ENCODE results near the gene MYOM3.
A peak's percentile ranks its signal among the peaks of the same experiment; 100 is the strongest.

The MYOM3 gene

DNA sequence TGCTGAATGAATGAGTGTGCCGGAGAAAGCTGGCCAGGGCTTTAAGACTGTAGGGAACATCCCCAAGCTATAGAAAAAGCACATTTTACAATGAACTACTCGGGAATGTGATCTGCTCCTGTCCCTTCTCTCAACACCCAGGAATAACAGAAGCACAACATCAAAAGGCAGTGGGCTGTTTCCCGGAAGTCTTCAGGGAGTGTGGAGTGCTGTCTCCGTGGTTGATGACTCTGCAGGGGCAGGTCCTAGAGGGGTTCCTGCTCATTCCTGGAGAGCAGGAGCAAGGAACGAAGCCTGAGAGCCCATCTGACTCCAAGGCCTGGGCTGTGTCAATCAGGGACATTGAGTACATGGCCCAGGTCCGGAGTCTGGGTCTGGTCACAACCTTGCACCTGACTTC lies 35.9 kb upstream of the MYOM3 start:
- in situ Hi-C loops (cut with HindIII; ENCODE audit: low pct_unique_long_range_greater_than_20kb, low sequenced_read_pairs): no loop called here
- no peak for DNase-seq (ENCODE audit: low read depth in 1 of 2, low spot score in 1 of 2)
- no peak for TF ChIP-seq JUND (IDR thresholded peaks at IDR 0.05; ENCODE audit: low read depth)

DNA sequence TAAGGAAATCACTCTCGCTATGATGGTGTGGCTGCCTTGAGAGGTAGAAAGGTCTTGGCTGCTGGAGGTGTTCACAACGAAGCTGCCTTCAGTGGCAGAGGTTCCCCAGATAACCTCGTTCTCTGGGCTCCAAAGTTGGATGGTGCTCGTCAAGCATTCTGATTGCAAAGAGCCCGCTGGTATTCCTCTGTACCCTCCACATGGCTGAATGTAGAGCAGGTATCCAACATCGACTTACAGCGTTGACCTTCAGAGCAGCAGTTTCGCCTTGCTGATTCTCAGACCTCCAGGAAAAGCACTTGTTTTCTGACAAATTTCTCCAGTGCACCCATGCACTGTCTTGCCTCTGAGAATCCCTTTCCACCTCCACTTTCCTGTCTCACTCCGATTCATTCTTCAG lies 35.3 kb upstream of the MYOM3 start:
- DNase-seq (ENCODE audit: low read depth in 1 of 2, low spot score in 1 of 2): no peak
- no peak for TF ChIP-seq JUND (IDR thresholded peaks at IDR 0.05; ENCODE audit: low read depth)
- in situ Hi-C loops (cut with HindIII; ENCODE audit: low pct_unique_long_range_greater_than_20kb, low sequenced_read_pairs): no loop called here

DNA sequence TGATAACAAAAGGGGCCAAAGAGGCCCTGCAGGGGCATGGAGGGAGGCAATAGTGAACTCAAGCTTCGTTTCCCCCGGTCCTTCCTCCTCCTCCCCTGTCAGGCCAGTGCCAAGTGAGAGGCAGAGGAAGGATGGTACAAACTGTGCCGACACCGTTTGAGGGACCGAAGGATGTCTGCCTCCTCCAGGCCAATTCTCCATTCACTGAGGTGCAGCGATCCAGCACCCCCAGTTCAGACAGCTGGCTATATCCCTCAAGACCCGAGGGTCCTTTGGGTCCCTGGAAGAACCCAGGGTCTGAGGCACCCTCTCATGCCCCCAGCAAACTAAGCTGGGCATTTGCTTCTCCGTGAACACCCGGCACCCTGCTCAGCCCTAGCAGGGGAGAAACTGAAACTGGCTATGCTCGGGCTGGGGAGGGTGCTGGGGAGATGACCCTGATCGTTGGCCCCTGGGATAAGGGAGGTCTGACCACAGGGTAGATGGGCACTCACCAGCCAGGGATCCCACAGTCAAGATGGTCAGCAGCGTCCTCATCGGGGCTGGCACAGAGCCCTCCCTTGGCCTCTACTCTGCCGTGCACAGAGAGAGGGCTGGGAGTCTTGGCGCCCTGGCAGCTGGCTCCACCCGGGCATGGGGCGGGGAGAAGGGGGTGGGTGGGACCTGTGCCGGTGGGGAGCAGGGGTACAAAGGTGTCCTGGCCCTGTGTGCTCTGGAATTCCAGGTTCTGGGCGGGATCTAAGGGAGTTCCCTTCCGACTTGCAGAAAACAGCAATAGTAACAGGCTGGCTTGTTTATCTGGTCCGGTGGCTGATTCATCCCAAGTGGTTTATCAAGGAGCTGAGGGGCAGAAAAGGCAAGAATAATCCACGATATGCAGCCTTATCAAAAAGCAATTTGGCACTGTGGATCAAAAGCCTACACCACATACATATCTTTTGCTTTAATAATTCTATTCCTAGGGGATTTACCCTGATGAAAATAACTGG lies 30.9 kb upstream of the MYOM3 start, which contains the start of gene IL22RA1:
IL22RA1 (minus strand) TSS at position 595 of the 989 bp plus-strand sequence; CDS start at position 537, 58 bp downstream.
- in situ Hi-C loops (cut with HindIII; ENCODE audit: low pct_unique_long_range_greater_than_20kb, low sequenced_read_pairs): no loop called here
- peak; percentile 14 to 18 for DNase-seq (ENCODE audit: low read depth in 1 of 2, low spot score in 1 of 2)
- TF ChIP-seq JUND (IDR thresholded peaks at IDR 0.05; ENCODE audit: low read depth): no peak

DNA sequence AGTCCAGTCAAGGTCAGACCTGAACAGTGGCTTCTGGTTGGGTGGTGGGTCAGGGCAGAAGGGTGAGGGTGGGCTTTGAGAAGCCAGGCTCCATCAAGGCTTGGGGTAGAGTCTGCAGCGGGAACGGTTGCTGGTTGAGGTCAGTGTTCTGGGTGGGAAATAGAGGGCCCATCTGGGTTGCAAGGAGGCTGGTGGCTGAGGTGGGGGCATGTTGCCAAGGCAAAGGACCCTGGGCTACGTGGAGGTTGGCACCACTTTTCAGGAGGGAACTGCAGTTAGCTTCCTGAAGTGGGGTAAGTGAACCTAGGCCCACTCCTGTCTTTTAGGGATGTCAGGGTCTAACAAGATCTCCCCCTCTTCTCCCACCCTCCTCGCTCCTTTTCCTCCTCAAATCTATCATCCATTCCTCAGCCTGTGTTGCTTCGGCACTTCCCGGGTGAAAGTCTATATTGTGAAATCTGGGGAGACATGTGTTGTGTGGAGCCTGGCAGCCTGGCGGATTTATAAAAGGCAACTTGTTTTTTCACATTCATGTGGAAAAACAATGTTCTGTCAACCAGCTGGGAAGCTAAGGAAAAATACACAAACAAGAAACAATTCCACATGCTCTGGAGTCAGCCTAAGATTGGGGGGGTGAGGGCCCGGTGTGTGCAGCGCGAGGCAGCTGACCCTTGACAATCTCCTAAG lies 29.5 kb upstream of the MYOM3 start:
- no peak for DNase-seq (ENCODE audit: low read depth in 1 of 2, low spot score in 1 of 2)
- in situ Hi-C loops (cut with HindIII; ENCODE audit: low pct_unique_long_range_greater_than_20kb, low sequenced_read_pairs): no loop called here
- TF ChIP-seq JUND (IDR thresholded peaks at IDR 0.05; ENCODE audit: low read depth): no peak

DNA sequence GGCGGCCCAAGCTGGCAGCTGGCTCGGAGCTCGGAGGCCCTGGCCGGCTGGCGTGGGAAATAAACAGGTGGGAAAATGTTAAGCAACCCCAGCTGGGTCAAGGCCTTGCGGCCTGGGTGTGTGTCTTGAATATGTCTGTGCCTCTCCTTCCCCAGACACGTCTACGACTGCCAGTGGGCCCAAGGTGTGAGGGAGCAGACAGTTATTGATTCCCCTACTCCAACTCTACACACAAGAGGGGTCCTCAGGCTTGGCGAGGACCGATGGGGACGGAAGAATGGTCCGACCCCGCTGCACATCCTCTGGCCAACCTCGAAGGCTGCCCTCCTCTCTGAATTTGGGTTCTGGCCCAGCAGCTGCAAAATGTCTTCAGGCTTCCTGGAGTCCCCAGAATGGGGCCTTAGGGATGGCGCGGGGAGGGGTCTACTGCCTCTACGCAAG lies 28.8 kb upstream of the MYOM3 start:
- no peak for DNase-seq (ENCODE audit: low read depth in 1 of 2, low spot score in 1 of 2)
- in situ Hi-C loops (cut with HindIII; ENCODE audit: low pct_unique_long_range_greater_than_20kb, low sequenced_read_pairs): no loop called here
- no peak for TF ChIP-seq JUND (IDR thresholded peaks at IDR 0.05; ENCODE audit: low read depth)

DNA sequence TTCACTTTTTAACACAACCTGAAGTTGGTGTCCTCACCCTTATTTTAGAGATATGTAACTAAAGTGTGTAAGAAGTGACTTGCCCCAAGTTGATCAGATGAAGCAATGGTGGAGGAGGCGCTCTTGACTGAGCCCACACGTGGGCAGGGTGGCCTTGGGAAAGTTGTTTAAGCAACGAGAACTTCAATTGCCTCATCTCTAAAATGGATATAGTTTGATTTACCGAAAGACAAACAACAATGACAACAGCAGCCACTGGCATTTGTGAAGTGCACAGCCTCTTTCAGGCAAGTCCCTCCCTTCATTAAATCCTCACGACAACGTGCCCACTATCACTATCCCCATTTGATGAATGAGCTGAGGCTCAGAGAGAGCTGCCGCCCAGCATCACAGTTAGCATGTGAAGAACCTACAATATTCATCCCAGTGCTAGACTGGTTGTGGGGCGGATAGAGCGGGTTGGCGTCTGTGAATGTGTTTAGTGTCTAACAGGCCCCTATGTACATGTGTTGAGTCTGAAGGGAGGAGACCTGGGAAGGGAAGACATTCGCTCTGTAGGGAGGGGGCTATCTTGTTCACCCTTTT lies 28.0 kb upstream of the MYOM3 start:
- no peak for DNase-seq (ENCODE audit: low read depth in 1 of 2, low spot score in 1 of 2)
- TF ChIP-seq JUND (IDR thresholded peaks at IDR 0.05; ENCODE audit: low read depth): no peak
- in situ Hi-C loops (cut with HindIII; ENCODE audit: low pct_unique_long_range_greater_than_20kb, low sequenced_read_pairs): no loop called here

DNA sequence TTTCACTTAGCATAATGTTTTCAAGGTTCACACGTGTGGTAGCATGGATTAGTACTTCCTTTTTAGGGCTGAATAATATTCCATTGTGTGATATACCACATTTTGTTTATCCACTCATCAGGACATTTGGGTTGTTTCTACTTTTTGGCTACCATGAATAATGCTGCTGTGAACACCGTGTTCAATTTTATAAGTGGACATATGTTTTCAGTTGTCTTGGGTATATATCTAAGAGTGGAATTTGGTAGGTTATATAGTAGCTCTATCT lies 27.2 kb upstream of the MYOM3 start:
- in situ Hi-C loops (cut with HindIII; ENCODE audit: low pct_unique_long_range_greater_than_20kb, low sequenced_read_pairs): no loop called here
- DNase-seq (ENCODE audit: low read depth in 1 of 2, low spot score in 1 of 2): no peak
- no peak for TF ChIP-seq JUND (IDR thresholded peaks at IDR 0.05; ENCODE audit: low read depth)

DNA sequence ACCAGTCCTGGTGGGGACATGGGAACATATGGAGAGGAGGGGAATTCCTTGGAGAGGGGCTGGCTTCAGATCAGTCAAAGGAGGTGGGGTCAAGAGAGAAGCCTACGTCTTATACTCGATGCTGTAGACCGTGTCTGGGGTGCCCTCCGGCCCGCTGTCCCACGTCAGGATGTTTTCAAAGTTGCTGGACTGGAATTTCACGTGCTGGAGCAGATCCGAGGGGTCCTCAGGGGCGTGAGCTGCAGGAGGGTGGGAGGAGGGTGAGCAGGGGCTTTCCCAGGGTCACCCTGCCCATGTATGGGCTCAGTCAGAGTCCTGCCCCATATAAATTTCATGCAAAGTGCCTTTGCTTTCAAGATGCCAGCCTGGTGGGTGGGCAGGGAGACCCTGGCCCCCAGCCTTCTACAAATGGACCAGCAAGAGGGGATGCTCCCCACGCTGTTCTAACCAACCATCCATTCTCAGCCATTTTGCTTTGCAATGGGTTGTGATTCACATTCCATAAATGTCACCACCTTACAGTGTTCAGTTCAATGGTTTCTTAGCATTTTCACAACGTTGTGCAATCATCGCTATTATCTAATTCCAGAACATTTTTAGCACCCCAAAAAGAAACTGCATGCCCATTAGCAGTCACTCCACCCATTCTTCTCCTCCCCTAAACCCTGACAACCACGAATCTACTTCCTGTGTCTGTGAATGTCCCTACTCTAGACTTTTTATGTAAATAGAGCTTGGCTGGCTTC lies 26.7 kb upstream of the MYOM3 start:
- in situ Hi-C loops (cut with HindIII; ENCODE audit: low pct_unique_long_range_greater_than_20kb, low sequenced_read_pairs): no loop called here
- no peak for DNase-seq (ENCODE audit: low read depth in 1 of 2, low spot score in 1 of 2)
- no peak for TF ChIP-seq JUND (IDR thresholded peaks at IDR 0.05; ENCODE audit: low read depth)

DNA sequence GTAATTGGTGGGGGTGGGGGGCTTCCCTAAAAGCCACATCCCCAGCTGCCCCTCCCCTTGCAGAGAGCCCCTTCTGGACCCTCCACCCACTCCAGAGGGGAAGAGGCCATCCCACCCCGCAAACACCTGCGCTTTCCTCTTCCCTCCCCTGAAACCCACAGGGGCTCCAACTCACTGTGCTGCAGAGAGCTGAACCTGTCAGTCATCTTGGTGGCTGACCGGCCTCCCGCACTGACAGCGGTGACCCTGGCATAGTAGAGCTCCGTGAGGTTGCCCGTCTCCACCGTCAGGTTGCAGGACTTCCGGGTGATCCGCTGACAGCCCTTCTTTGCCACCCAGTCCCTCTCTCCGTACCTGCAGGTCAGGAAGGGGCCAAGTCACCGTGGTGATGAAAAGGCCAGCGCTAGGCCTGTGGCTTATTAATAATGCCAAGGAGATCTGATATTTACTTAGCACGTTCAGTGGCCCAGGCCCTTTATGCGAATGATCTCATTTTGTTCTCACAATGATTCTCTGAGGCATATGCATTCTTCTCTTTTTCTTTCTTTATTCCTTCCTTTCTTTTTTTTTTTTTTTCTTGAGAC lies 25.1 kb upstream of the MYOM3 start:
- no peak for DNase-seq (ENCODE audit: low read depth in 1 of 2, low spot score in 1 of 2)
- TF ChIP-seq JUND (IDR thresholded peaks at IDR 0.05; ENCODE audit: low read depth): no peak
- in situ Hi-C loops (cut with HindIII; ENCODE audit: low pct_unique_long_range_greater_than_20kb, low sequenced_read_pairs): no loop called here

DNA sequence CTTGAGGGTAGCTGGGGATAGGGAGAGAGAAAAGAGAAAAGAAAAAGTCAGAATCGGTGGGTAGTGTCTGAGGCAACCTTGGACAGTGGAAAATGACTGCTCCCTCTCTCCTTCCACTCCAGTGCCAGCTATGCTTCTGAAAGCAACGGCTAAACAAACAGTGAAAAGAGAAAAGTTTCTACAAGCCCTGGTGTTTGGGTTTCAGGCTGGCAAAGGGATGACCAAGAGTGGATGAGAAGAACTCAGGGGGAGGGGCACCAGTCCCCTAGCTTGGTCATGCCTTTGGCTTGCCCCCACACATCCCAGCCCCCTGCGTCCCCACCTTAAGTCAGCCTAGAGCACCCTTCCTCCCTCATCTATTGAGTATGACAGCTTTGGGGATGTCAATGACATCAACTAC lies 22.4 kb upstream of the MYOM3 start:
- no peak for DNase-seq (ENCODE audit: low read depth in 1 of 2, low spot score in 1 of 2)
- in situ Hi-C loops (cut with HindIII; ENCODE audit: low pct_unique_long_range_greater_than_20kb, low sequenced_read_pairs): no loop called here
- TF ChIP-seq JUND (IDR thresholded peaks at IDR 0.05; ENCODE audit: low read depth): no peak

DNA sequence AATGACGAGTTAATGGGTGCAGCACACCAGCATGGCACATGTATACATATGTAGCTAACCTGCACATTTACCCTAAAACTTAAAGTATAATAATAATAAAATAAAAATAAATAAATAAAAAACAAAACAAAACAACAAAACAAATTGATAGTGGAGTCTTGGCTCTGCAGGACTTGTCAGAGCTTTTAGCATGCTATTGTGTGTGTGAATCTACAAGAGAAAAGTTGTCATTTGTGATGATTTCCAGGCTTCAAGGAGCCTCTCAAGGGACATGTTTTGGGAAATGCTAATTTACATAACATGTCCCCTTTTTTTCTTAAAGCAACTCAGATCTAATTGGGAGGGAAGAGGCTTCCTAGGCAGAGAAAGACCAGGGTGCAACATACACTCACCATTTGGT lies 21.9 kb upstream of the MYOM3 start:
- TF ChIP-seq JUND (IDR thresholded peaks at IDR 0.05; ENCODE audit: low read depth): no peak
- no peak for DNase-seq (ENCODE audit: low read depth in 1 of 2, low spot score in 1 of 2)
- in situ Hi-C loops (cut with HindIII; ENCODE audit: low pct_unique_long_range_greater_than_20kb, low sequenced_read_pairs): no loop called here

DNA sequence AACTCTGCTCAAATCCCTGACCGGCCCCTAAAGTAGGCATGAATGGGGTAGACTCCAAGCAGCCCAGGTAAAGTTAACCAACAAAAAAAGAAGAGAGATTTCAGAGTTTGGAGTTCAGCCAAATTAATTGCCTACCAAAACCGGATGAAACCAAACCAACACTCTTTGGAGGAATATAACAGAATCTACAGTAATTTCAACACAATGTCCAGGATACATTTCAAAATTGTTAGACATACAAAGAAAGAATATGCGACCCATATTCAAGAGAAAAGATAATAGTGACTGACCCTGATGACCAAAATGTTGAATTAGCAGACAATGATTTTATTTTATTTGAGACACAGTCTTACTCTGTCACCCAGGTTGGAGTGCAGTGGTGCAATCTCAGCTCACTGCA lies 18.4 kb upstream of the MYOM3 start:
- no peak for DNase-seq (ENCODE audit: low read depth in 1 of 2, low spot score in 1 of 2)
- in situ Hi-C loops (cut with HindIII; ENCODE audit: low pct_unique_long_range_greater_than_20kb, low sequenced_read_pairs): no loop called here
- TF ChIP-seq JUND (IDR thresholded peaks at IDR 0.05; ENCODE audit: low read depth): no peak
